ENCODE data around the gene IL1B. TPM values are rescaled to one million over a fixed set of nuclear protein-coding genes. Genes with fewer than 3 reads are reported as not detected.

IL1B gene
- polyA plus RNA-seq, 1 of the 3 experiments (the other 2 are of a cell fraction) = 0.25 TPM

- Histone ChIP-seq H3K4me1 (ENCODE audit: control insufficient read depth in 1 of 2, insufficient read depth in 2 of 2, low read depth in 1 of 2, low read length in 1 of 2) (no peaks in the 10 kb centered on the region), H3K27ac (ENCODE audit: low read depth in 2 of 2, low read length in 1 of 2) (no peak overlapping the region), H3K9me3 (no peaks in the 10 kb centered on the region), H3K9ac (no peak overlapping the region), H3K4me3 (ENCODE audit: low read depth in 2 of 2, low read length in 1 of 2) (no peak overlapping the region), H3K27me3 (ENCODE audit: insufficient read depth) (no peaks in the 10 kb centered on the region), H3K4me2 (no peak overlapping the region), H3K36me3 (replicated peaks in 1 of 2; ENCODE audit: control insufficient read depth in 1 of 2, insufficient read depth in 2 of 2, low read length in 1 of 2) (no peaks in the 10 kb centered on the region), H3K9me2 (no peaks in the 10 kb centered on the region), H3K79me2 (ENCODE audit: insufficient read depth) (no peaks in the 10 kb centered on the region), H4K20me1 (ENCODE audit: insufficient read depth) (no peaks in the 10 kb centered on the region), H3F3A (replicated peaks; ENCODE audit: insufficient read depth) (no peaks in the 10 kb centered on the region), H2AFZ (ENCODE audit: low read depth) (no peak overlapping the region)
- CTCF ChIA-PET = interaction anchor here (1.0 to 1.2 kb wide), 2 partner anchors 56 to 154 kb away, joined by 3 read pairs; no protein-coding TSS in a partner anchor
- TF ChIP-seq, protein P1, sequence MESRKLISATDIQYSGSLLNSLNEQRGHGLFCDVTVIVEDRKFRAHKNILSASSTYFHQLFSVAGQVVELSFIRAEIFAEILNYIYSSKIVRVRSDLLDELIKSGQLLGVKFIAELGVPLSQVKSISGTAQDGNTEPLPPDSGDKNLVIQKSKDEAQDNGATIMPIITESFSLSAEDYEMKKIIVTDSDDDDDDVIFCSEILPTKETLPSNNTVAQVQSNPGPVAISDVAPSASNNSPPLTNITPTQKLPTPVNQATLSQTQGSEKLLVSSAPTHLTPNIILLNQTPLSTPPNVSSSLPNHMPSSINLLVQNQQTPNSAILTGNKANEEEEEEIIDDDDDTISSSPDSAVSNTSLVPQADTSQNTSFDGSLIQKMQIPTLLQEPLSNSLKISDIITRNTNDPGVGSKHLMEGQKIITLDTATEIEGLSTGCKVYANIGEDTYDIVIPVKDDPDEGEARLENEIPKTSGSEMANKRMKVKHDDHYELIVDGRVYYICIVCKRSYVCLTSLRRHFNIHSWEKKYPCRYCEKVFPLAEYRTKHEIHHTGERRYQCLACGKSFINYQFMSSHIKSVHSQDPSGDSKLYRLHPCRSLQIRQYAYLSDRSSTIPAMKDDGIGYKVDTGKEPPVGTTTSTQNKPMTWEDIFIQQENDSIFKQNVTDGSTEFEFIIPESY (IDR thresholded peaks at IDR 0.05; ENCODE audit: borderline replicate concordance, low read depth) = no peak
- TF ChIP-seq FOXM1 (IDR thresholded peaks at IDR 0.05; ENCODE audit: low read depth) = no peak
- TF ChIP-seq TAF1 (IDR thresholded peaks at IDR 0.05; ENCODE audit: borderline replicate concordance, low read depth, low read length) = no peak
- TF ChIP-seq POLR2AphosphoS5 (IDR thresholded peaks at IDR 0.05; ENCODE audit: low read depth, low read length) = no peak
- TF ChIP-seq RAD21 (IDR thresholded peaks at IDR 0.05; ENCODE audit: low read length) = no peak
- TF ChIP-seq, protein P2, sequence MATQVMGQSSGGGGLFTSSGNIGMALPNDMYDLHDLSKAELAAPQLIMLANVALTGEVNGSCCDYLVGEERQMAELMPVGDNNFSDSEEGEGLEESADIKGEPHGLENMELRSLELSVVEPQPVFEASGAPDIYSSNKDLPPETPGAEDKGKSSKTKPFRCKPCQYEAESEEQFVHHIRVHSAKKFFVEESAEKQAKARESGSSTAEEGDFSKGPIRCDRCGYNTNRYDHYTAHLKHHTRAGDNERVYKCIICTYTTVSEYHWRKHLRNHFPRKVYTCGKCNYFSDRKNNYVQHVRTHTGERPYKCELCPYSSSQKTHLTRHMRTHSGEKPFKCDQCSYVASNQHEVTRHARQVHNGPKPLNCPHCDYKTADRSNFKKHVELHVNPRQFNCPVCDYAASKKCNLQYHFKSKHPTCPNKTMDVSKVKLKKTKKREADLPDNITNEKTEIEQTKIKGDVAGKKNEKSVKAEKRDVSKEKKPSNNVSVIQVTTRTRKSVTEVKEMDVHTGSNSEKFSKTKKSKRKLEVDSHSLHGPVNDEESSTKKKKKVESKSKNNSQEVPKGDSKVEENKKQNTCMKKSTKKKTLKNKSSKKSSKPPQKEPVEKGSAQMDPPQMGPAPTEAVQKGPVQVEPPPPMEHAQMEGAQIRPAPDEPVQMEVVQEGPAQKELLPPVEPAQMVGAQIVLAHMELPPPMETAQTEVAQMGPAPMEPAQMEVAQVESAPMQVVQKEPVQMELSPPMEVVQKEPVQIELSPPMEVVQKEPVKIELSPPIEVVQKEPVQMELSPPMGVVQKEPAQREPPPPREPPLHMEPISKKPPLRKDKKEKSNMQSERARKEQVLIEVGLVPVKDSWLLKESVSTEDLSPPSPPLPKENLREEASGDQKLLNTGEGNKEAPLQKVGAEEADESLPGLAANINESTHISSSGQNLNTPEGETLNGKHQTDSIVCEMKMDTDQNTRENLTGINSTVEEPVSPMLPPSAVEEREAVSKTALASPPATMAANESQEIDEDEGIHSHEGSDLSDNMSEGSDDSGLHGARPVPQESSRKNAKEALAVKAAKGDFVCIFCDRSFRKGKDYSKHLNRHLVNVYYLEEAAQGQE (IDR thresholded peaks at IDR 0.05; ENCODE audit: low read depth, low read length) = no peak
- TF ChIP-seq RXRA (IDR thresholded peaks at IDR 0.05; ENCODE audit: borderline replicate concordance, low read depth) = no peak
- TF ChIP-seq EZH2phosphoT487 (IDR thresholded peaks at IDR 0.05; ENCODE audit: borderline replicate concordance, low read depth) = no peak
- TF ChIP-seq NFIC (IDR thresholded peaks at IDR 0.05; ENCODE audit: borderline replicate concordance) = no peak
- TF ChIP-seq GATA2 (CRISPR knock-in tag; IDR thresholded peaks at IDR 0.05) = no peak
- no peak for TF ChIP-seq EP300 (IDR thresholded peaks at IDR 0.05; ENCODE audit: borderline replicate concordance in 1 of 2, low read depth in 1 of 2, low read length in 1 of 2)
- no peak for TF ChIP-seq TCF12 (IDR thresholded peaks at IDR 0.05)
- TF ChIP-seq CHD2 (IDR thresholded peaks at IDR 0.05; ENCODE audit: low read length, partially characterized antibody) = no peak
- no peak for TF ChIP-seq MXI1 (IDR thresholded peaks at IDR 0.05; ENCODE audit: low read depth, low read length)
- TF ChIP-seq GABPA (IDR thresholded peaks at IDR 0.05; ENCODE audit: low read depth) = no peak
- no peak for TF ChIP-seq SIN3A (IDR thresholded peaks at IDR 0.05; ENCODE audit: borderline replicate concordance, low read depth, low read length)
- TF ChIP-seq FOXJ3 (CRISPR knock-in tag; IDR thresholded peaks at IDR 0.05) = no peak
- TF ChIP-seq, protein P3, sequence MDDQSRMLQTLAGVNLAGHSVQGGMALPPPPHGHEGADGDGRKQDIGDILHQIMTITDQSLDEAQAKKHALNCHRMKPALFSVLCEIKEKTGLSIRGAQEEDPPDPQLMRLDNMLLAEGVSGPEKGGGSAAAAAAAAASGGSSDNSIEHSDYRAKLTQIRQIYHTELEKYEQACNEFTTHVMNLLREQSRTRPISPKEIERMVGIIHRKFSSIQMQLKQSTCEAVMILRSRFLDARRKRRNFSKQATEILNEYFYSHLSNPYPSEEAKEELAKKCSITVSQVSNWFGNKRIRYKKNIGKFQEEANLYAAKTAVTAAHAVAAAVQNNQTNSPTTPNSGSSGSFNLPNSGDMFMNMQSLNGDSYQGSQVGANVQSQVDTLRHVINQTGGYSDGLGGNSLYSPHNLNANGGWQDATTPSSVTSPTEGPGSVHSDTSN (IDR thresholded peaks at IDR 0.05) = no peak
- no peak for TF ChIP-seq TEAD4 (IDR thresholded peaks at IDR 0.05; ENCODE audit: borderline replicate concordance, insufficient read depth)
- TF ChIP-seq, protein P4, sequence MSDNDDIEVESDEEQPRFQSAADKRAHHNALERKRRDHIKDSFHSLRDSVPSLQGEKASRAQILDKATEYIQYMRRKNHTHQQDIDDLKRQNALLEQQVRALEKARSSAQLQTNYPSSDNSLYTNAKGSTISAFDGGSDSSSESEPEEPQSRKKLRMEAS (IDR thresholded peaks at IDR 0.05; ENCODE audit: low read depth) = no peak
- POLR2A ChIA-PET = no interaction called here
- no peak for DNase-seq
- WGBS (ENCODE audit: low lambda C conversion rate) = 79% methylated on average over 11 of the region's 11 CpGs
Observed at GRCh38 chr2:112805542-112805941, 31.0 kb downstream of the IL1B start.
